ENCODE results near the gene UCP3. TPM values are rescaled to one million over a fixed set of nuclear protein-coding genes. Genes with fewer than 3 reads are reported as not detected.

Gene UCP3
- total RNA-seq, 2 donors from 2014 or later, result 1.1 to 1.9 TPM

DNA sequence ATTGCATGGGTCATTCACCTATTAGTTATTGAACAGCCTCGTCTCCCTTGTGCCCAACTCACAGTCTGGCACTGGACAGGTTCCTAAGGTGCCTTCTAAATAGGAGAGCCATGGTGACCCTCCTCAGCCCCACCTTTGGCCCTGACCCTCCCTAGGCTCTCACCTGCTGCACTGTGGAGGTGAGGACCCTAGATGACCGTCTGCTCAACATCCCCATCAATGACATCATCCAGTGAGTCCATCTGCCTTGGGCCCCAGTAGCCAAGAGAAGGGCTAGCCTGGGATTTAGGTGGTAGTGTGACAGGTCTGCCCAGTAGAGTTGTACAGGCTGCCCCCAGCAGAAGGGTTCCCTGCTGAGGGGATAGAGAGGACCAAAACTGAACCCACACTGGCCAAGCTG is 39.8 kb downstream of the UCP3 start:
- intact Hi-C loops (cut with DNase I), result no loop called here
- DNase-seq (ENCODE audit: low spot score), result peak; percentile 12

DNA sequence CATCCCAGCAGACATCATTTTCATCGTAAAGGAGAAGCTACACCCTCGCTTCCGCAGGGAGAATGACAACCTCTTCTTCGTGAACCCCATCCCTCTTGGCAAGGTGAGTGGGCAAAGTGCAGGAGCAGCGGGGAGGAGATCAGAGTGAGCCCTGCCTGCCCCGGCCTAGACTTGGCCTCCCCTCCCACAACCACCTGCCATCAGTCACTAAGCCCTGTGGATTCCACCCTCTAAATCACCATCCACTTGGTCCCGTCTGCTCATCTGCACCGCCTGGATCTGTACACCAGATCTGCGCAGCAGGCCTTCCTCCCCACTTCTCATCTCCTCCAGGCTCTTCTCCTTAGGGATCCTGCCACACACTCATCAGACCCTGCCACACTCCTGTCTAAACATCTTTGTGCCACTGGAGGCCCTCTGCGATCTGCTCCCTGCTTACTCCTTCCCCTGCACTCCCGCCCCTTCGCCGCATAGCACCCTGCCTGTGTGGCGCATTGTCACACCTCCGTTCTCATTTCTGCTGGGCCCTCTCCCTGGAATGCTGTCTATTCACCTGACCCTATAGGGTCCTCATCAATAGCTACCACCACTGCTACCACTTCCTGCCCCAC is 40.4 kb downstream of the UCP3 start:
- intact Hi-C loops (cut with DNase I), result no loop called here
- DNase-seq (ENCODE audit: low spot score), result peak; percentile 65

DNA sequence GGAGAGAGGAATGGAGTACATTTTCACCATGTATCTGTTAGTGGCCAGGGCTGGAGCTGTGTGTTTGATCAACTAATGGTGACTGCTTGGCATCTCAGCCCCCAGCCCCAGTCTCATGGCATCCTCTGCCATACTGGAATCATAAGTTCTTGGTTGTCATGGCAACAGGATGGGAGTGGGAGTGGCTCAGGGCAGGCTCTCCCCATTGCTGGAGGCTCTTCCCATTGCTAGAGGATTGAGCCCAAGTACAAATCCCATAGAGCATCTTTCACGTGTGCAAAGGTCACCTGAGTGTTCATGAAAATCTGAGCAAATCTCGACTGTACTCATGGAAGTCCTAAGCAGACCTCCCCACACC is 43.1 kb downstream of the UCP3 start:
- peak; percentile 53 for DNase-seq (ENCODE audit: low spot score)
- intact Hi-C loops (cut with DNase I), result no loop called here

DNA sequence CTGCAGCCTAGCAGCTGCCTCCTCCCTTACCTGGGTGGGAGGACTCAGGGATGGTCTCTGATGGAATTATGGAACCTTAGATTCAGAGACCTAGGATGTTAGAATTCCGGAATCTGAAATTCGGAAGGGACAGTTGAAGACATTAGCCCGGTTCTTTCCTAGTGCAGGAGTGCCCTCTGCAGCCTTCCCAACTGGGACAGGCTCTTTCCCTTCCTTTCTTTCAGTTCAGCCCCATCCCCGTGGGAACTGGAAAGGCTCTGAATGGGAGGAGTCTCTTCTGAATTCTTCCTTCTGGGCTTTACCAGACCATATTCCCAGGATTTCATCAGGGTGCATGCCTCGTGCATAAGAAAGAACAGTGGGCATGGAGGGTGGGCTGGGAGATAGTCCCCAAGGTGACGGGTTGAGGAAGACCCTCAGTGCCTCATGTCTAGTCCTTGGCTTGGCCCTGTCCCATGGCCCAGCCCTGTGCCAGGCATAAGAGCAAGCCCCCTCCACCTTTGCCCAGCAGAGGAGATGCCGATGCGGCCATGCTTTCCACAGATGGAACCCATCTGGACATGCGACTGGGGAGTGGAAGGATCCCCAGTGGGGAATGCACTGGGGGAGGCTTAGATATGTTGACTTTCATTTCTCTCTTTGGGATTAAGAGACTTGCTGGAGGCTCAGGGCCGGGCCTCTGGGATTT is 43.7 kb downstream of the UCP3 start:
- intact Hi-C loops (cut with DNase I), result no loop called here
- DNase-seq (ENCODE audit: low spot score), result peak; percentile 67

DNA sequence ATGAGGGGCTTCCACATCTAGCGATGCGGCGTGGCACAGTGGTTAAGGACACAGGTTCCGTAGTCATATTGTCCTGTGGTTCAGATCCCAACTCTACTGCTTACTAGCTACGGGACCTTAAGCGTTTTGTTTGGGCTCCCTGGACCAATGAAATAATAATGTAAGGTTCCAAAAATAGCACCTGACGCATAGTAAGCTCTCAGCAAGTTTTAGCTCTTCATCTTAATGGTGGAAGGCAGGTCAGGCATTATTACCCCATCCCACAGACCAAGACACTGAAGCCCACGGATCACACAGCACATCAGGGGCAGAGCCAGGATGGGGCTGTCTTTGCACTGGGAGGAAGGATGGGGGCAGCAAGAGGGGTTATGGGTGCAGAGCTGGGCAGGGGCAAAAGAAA is 45.0 kb downstream of the UCP3 start:
- peak; percentile 29 for DNase-seq (ENCODE audit: low spot score)
- intact Hi-C loops (cut with DNase I), result no loop called here

DNA sequence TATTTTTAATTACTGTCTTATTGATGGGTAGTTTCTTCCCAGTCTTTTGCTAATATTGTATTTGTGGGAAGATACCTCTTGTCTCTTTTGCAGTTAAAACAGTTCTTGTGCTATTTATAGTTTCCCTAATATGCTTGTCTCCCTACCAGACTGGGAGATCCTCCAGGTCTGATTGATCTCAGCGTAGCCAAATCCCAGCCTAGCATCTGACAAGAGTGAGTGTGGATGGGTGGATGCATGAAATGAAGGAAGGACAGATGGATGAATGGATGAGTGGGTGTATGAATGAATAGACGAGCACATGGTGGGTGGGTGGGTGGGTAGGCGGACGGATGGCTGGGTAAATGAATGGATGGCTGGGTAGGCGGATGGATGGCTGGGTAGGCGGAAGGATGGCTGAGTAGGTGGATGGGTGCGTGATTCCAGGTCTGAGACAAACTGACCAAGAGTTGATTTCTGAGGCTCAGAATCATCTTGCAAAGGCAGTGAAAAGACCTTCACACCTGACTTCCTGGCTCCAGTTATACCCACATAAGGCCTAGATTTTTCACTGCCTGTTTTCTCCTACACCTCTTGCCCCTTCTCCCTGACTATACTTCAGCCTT is 46.7 kb downstream of the UCP3 start:
- intact Hi-C loops (cut with DNase I), result no loop called here
- peak; percentile 14 for DNase-seq (ENCODE audit: low spot score)

DNA sequence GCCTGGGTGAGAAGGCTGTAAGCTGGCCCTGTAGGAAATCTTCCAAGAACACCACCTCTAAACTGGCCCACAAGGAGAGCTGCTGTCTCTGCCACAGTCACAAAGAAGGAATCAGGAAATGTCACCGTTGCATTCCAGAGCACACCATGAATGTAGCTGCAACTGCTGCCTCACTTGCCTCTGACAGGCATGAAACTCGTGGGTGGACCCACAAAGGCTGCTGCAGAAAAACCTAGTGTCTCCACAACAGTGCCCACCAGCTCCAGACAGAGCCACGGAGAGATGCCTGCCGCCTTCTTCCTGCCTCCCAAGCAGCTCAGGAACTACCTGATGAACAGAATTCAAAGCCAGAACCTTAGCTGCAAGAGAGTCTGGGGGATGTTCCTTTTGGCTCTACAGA is 47.6 kb downstream of the UCP3 start:
- peak; percentile 23 for DNase-seq (ENCODE audit: low spot score)
- intact Hi-C loops (cut with DNase I), result no loop called here

DNA sequence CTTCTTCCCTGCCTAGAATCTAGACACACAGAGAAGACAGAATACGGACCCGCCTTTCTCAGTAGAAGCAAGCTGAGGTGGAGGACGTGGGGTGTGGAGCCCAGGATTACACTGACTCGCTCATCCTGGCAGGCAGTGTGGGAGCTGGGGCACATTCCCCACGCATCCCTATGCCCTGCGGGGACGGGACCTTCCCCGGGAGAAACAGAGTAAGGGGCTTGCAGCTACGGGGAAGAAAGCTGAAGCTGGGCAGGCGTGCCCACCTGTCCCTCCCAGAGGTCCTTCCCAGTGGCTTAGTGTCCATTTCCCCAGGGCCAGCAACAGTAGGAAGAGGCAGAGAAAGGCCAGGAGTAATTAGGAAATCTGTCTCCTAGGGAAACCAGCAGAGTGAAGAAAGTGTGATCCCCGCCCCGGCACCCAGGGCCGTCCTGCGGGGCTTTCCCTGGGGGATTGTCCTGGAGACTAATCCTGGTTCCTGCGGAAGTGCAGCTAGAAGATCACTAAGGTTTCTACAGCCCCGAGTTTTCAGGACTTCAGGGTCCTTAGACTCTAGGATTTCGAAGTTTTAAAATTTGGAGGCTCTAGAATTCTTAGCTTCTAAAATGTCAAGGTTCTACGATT is 50.3 kb downstream of the UCP3 start:
- peak; percentile 62 for DNase-seq (ENCODE audit: low spot score)
- intact Hi-C loops (cut with DNase I), result no loop called here

DNA sequence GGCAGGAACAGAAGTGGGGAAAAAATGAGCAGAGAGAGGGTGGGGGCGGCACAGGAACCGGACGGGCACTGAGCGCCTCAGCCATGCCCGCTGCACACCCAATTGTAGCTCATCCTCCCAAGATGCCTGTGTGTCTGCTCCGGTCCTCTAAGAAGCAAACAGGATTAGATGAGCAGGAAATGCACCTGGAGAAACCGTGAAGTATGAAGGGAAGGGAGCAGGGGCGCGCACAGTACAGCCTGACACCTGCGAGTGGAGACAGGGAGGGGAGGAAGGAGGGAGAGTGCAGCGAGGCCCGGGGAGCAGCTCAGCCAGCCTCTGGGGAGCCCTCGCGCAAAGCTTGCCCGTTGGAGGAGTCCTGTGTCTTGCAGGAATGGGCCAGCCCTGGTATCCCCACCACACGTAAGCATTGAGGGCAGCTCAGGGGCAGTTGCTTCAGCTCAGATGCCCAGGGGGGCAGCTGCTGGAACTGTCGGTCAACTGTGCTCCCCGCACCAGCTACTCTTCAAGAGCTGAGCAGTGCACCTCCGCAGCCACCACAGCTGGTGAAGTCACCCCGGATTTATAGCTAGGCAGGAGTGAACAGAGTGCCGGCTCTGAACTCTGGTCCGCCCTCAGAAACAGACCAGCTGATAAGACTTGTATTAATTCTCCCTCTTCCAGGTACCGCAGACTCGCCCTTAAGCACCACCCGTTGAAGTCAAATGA is 51.1 kb downstream of the UCP3 start:
- intact Hi-C loops (cut with DNase I), result no loop called here
- DNase-seq (ENCODE audit: low spot score), result peak; percentile 59

DNA sequence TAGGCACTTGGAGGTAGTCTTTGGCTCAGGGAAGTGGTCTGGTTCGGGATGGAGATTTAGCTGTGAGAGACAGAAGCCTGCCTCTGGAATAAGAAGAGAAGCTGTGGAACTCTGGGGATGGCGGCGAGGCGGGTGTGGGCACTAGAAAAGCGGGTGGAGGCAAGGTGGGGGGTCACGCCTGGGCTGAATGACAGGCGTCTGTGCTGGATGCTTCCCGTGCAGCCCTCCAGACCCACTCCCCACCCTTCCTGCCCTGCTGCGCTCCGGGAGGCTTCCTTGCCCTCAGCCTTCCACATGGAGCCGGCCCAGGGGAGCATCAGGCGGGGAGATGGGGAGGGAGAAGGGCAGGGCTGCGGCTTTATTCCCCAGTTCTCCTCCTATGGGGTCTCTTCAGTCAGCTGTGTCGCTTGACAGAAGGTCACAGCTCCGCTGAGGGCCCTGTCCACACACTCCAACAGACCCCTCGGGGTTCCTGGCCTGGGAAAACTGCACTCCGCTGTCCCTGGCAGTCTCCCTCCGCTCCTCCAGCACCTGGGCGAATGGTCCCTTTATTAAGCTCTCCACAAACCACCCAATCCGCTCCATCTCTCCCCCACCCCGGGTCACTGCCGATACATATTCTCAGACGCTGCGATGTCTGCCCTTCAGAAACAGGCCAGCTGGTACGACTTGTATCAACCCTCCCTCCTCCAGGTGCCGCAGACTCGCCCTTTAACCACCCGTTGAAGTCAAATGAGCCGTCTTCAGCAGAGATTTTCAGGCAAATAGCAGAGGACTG is 51.8 kb downstream of the UCP3 start:
- DNase-seq (ENCODE audit: low spot score), result peak; percentile 72
- intact Hi-C loops (cut with DNase I), result no loop called here

DNA sequence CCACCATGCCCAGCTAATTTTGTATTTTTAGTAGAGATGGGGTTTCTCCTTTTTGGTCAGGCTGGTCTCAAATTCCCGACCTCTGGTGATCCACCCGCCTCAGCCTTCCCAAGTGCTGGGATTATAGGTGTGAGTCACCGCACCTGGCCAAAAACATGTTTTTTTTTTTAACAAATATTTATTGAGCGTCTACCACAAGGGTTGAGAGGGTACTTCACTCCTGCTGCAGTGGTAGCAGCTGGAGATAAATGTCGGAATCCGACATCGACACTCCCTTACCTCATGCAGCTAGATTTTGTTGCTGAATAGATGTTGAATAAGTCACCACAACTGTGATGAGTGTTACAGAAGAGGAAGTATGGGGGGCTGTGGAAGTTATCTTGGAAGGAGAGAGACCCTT is 57.1 kb downstream of the UCP3 start:
- intact Hi-C loops (cut with DNase I), result no loop called here

DNA sequence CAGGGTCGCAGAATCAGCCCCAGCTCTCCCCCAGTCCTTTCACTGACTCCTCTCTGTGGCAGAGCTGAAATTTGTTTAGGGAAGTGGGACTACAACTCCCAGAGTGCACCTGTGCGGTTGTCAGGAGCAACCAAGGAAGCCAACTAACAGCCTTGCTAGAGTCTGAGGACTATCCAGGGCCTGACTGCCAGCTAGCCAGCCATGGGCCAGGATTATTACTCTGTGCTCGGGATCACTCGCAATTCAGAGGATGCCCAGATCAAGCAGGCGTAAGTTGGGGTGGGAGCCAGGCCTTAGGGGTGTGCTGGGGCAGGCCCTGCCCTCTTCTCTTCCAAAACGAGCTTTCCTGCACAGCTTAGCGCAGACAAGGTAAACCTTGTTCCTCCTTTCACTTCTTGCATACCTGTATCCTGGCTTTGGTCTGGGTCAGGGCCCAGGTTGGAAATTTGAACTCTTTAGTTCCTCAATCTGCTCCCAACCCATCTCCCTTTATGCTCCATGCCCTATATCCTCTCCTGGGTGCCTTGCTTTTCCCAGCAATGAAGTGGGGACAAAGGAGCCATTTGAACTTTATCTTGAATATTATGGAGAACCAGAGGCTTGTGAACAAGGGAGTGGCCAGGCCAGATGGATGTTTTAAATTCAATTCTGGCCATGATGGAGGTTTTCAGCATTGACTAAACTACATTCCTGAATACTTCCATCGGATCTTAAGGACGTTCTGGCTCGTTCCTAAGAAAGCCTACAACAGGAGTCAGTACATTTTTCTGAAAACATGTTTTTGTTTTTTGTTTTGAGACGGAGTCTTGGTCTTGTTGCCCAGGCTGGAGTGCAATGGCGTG is 57.8 kb downstream of the UCP3 start, which contains the start of gene DNAJB13:
TSS of gene DNAJB13 (plus strand) at position 158 of the 842 bp plus-strand sequence. CDS start at position 202, 44 bp downstream.
- DNase-seq (ENCODE audit: low spot score), result peak; percentile 75
- intact Hi-C loops (cut with DNase I), result no loop called here

More for the DNA sequence above, 57.1 kb downstream of the UCP3 start:
- no peak for DNase-seq (ENCODE audit: low spot score)

Other genes starting within 250 kb of the UCP3 start
- gene RAB6A, start 248.0 kb downstream of the UCP3 start, total RNA-seq, result 100 to 1,000 TPM; 118 to 140 TPM
- 10 to 100 TPM; 15.8 to 17.1 TPM for gene MRPL48, start 221.2 kb downstream of the UCP3 start, total RNA-seq
- gene COA4, start 132.2 kb downstream of the UCP3 start, total RNA-seq, result 10 to 100 TPM; 36.3 to 37.2 TPM
- gene PAAF1, start 132.1 kb downstream of the UCP3 start, total RNA-seq, result 10 to 100 TPM in 1 of 2 donors, 1 to 10 TPM in 1; 9.5 to 14.6 TPM
- gene DNAJB13, start 58.1 kb downstream of the UCP3 start, total RNA-seq, result not detected
- 10 to 100 TPM; 22.8 to 38.7 TPM for gene UCP2, start 26.2 kb downstream of the UCP3 start, total RNA-seq
- gene C2CD3, start 161.9 kb upstream of the UCP3 start, total RNA-seq, result 10 to 100 TPM; 14.5 to 16.9 TPM
- gene PPME1, start 162.2 kb upstream of the UCP3 start, total RNA-seq, result 10 to 100 TPM; 30.0 to 34.0 TPM

Measured in posterior vena cava (tissue), 2 donors.